HG03135 (cell line): ENCODE data around the gene SKP1.
A peak's percentile ranks its signal among the peaks of the same experiment; 100 is the strongest.
"Not testable (repeated sequence)": the region's sequence is repeated elsewhere in the genome, so short reads cannot be mapped to it uniquely, and the experiment has no call there.

Source experiments
- ATAC-seq: cut with Tn5 transposase; IDR thresholded peaks from one replicate; pipeline ENCODE4 v1.9.1; 2021; ENCODE audit warnings: mild to moderate bottlenecking, moderate library complexity; ENCODE audit not compliant: unreplicated experiment

SKP1 gene

DNA sequence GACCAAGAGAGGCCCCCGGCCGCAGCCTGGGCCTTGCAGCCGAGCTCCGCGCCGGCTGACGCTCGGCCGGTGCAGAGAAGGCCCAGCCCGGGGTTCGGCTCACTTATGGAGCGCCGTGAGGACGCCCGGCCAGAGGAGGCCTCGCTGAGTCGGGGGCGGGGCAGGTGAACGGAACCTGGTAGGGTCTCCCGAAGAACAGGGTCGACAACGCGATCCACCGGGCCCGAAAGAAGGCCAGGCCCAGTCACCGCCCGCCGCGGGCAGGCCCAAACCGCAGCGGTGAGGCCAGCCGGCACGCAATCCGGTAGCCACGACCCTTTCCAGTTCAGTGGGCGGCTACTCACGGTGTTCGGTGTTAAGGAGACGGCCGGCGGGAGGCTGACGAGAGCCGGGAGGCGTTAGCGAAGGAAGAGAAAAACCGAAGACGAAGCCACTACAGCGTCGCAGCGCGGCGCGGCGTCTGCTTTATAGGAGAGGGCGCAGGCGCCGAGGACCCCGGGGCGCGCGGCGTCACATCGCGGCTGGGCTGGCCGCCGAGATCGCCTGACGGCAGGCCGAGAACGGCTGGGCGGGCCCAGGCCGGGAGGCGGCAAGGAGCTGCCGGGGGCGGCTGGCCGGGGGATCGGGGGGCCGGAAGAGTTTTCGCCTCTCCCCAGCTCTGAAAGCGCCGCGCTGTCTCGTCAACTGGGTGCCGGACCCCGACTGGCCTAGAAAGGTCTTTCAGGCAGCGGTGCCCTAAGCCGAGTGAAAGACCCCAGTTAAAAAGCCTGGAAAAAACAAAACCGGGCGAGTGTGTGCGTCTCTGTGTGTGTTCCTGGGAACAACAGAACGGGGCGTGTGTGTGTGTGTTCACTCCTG is at the start of gene SKP1:
Gene SKP1, minus strand, starts transcription at position 440 of the 858 bp plus-strand sequence. CDS start 2,928 bp downstream, outside the sequence.
- ATAC-seq: peak; percentile 79

- peak; percentile 78 for ATAC-seq
Measured at GRCh38 chr5:134225780-134226440, 49.2 kb upstream of the SKP1 start, which contains the start of gene PPP2CA. Gene PPP2CA (minus strand): TSS chr5:134226073. CDS start chr5:134225861, 212 bp downstream.

- peak; percentile 38 for ATAC-seq
Measured at GRCh38 chr5:134224888-134225779, 48.4 kb upstream of the SKP1 start.

DNA sequence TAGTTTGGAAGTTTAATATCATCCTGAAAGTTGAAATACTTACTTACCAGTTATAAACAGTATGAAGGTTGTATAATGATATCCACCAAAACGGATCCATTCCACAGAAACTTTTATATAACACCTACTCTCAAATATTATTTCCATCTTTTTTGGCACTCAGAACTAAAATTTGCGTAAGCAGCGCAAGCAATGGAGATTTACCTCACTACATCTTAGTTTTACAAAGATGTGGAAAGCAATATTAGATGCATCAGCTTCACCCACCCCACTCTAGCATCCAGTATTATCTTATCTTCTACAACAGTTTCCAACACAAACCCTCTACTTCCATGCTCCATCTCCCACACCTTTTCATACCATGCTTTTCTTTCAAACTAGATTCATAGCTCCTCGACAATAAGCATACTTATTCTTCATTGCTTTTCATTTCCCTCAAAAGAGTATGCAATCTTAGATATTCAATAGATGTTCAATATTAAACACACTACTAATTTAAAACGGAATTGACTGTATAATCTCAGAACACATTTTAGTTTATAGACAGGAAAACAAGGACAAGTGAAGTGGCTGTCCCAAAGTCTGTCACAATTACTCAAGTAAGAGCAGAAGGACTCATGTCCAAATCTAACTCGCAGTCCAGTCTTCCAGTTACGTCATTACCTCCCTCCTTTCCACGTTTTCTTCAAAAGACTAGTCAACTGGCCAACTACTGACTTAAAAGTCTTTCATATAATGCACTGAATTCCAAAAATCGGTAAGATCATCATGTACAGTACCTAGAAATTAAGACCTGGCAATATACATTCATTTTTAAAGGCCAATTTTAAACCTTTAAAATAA is 46.9 kb upstream of the SKP1 start:
- no peak for ATAC-seq

GRCh38 chr5:134221690-134222089 is 44.9 kb upstream of the SKP1 start:
- not testable (repeated sequence) for ATAC-seq

- no peak for ATAC-seq
Measured at GRCh38 chr5:134215757-134216156, 39.0 kb upstream of the SKP1 start.

- ATAC-seq: not testable (repeated sequence)
Measured at GRCh38 chr5:134211263-134212031, 34.7 kb upstream of the SKP1 start.

DNA sequence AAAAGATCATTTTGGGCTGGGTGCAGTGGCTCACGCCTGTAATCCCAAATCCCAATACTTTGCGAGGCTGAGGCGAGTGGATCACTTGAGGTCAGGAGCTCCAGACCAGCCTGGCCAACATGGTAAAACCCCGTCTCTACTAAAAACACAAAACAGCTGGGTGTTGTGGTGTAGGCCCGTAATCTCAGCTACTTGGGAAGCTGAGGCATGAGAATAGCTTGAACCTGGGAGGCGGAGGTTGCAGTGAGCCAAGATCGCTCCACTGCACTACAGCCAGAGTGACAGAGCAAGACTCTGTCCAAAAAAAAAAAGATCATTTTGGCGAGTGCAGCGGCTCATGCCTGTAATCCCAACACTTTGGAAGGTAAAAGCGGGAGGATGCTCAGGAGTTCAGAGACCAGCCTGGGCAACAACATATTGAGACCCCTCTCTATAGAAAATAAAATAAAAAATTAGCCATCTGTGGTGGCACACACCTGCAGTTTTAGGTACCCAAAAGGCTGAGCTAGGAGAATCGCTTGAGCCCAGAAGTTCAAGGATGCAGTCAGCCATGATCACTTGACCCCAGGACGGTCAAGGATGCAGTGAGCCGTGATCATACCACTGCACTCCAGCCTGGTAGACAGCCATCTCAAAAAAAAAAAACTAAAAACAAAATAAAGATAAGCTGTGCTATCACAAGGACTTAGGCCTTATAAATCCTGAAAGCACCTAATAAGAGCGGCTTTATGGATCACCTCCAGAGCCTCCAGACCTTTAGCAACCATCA is 32.9 kb upstream of the SKP1 start:
- ATAC-seq: no peak

- ATAC-seq: no peak
Measured at GRCh38 chr5:134207696-134208095, 30.9 kb upstream of the SKP1 start.

- ATAC-seq: no peak
Measured at GRCh38 chr5:134206627-134207160, 29.9 kb upstream of the SKP1 start.

GRCh38 chr5:134204575-134204974 is 27.8 kb upstream of the SKP1 start:
- no peak for ATAC-seq

DNA sequence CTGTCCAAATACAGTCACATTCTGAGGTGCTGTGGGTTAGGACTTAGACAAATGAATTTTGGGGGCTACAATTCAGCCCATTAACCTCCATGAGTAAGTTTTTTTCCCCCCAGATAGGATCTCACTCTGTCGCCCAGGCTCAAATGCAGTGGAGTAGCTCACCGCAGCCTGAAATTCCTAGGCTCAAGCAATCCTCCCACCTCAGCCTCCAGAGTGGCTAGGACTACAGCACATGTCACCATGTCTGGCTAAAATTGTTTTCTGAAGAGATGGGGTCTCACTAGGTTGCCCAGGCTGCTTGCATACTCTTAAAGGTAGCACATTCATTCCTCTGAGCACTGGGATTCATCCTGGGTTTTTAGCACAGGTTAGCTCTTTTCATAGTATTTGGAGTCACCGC is 26.9 kb upstream of the SKP1 start:
- no peak for ATAC-seq

DNA sequence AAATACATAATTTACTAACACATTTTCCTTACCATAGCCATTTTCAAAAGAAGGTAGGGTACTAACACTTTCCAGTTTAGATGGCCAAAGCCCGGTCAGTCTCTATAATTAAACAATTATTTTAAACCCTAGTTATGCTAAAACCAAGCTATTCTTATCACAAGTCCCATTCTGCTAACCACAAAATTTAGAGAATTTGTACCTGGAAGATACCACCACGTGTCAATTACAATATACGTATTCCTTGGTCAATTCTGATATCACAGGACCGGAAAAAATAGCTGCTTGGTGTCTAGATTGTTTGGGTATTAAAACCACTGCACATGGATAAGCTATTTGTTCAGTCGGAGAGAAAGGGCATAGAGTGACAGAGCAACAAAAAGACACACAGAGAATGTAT is 18.9 kb upstream of the SKP1 start:
- ATAC-seq: no peak

DNA sequence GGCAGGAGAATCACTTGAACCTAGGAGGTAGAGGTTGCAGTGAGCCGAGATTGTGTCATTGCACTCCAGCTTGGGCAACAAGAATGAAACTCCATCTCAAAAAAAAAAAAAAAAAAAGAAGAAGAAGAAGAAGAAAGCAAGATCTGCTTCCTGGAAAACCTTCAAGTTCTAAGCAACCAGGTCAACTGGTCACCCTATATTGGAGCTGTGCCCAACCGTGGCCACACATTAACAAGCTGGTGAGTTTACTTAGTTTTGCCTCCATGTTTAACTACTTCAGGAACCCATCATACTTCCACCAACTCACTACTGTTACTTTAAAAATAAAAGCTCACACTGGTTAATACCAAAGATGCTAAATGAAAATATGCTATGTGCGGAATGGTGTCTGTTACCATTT is 12.3 kb upstream of the SKP1 start:
- ATAC-seq: no peak

- ATAC-seq: no peak
Measured at GRCh38 chr5:134188092-134188491, 11.3 kb upstream of the SKP1 start.

DNA sequence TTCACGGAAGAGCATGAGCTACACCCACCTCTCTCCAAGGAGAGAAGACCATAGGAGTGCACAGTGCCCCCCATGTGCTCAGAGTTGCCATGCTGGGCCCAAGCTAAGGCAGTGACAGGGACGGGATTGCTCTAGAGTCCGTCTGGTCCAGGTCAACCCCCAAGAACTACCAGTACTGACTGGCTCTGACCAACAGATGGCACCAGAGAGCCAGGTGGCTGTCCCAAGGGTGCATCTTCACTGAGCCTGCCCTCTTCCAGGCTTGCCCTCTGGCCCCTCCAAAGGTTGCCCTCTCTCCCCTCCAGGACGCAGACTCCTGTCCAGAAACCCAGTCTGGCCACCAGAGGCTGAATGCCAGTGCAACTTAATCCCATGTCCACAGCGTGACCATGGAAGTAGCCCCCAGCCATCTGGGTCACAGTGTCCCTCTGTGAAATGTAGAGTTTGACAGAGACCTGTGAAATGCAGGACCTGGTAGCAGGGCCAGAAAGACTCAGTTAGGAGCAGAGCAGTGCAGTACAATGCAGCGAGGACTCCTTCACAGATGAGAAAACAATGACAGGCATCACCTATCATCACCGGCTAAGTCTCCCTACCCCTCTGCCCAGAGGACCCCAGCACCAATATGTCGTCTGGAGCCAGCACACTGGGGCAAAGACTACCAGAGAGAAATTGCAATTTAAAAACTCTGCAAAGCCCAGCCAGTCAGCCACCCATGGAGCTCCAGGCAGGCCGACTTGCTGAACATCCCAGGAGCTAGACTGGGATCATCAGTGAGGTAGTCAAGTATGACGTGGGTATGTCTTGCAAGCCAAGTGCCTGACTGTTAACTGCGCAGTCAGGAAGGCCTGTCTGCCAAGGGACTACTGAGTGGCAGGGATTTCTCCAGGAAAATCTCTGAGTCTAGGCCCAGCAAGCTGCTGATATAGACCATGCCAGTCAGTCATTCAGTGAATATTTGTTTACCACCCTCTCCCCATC is 7.7 kb upstream of the SKP1 start:
- peak; percentile 84 for ATAC-seq

GRCh38 chr5:134183481-134183880 is 6.7 kb upstream of the SKP1 start:
- ATAC-seq: no peak
